ENCODE data around the gene RPL41. TPM values are rescaled to one million over a fixed set of nuclear protein-coding genes. Genes with fewer than 3 reads are reported as not detected.

The RPL41 gene
- total RNA-seq, 1 experiment from 2014 or later = 4,637 TPM

DNA sequence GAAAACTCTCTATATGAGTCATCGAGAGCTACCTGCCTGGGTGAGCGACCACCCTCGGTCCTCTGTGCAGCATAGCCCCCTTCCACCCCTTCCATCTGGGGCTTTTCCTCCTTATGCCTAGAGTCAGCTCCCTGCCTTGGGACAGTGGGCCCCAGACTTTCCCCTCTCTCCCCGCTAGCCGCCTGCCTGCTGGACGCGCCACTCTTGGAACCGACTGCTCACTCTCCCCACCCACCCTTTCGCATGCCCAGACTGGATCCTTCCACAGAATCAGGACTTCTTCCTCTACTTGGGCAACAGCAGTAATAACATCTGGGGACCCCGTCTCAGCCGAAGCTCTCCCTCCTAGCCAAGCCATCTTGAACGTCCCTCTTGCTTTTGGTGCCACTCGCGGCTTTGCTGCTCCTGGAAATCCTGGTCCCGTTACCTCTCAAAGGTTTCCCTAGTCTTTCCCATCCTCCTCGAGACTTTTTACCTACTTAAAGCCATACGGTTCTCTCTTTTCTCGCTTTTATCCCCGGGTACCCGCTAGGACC lies 12.3 kb downstream of the RPL41 start:
- peaks cover 17% of the 10 kb centered on the region for H3K23me2 ChIP-seq (ENCODE audit: insufficient read length, low read depth, low read length, poor library complexity, severe bottlenecking)
- no peak overlapping the region for H3K4ac ChIP-seq (ENCODE audit: low read depth, low read length)
- no peak overlapping the region for H4K91ac ChIP-seq (ENCODE audit: insufficient read length, low read depth, low read length)
- H3K9me3 Mint-ChIP-seq = no peaks in the 10 kb centered on the region; a peak in 1 of 5 replicates
- no peak overlapping the region for H3T11ph ChIP-seq (ENCODE audit: low read length)
- H4K20me1 ChIP-seq (ENCODE audit: control insufficient read depth, insufficient read depth, insufficient read length) = no peaks in the 10 kb centered on the region
- no peak overlapping the region for H2BK15ac ChIP-seq (ENCODE audit: low read depth, low read length)
- no peak overlapping the region for H4K5ac ChIP-seq (ENCODE audit: insufficient read length, low read depth, low read length)
- peak overlapping the region; percentile 87 for H3K14ac ChIP-seq (ENCODE audit: insufficient read depth, low read length)
- H3K79me1 ChIP-seq (ENCODE audit: insufficient read depth, low read depth, low read length, poor library complexity, severe bottlenecking) = no peaks in the 10 kb centered on the region
- peak overlapping the region; percentile 84 for H3K9ac ChIP-seq (ENCODE audit: extremely low read depth, insufficient read length, low read length)
- no peaks in the 10 kb centered on the region for H3K27me3 ChIP-seq (ENCODE audit: insufficient read depth, low read length)
- TF ChIP-seq CTCF (conservative IDR thresholded peaks at IDR 0.05) = no peak
- no peak overlapping the region for H3K56ac ChIP-seq (ENCODE audit: insufficient read length, low read depth, low read length)
- no peak overlapping the region for H2AK5ac ChIP-seq (ENCODE audit: insufficient read length, low read length)
- peak overlapping the region; percentile 74 for H3K18ac ChIP-seq (ENCODE audit: insufficient read length, low read depth, low read length)
- H3K79me2 ChIP-seq (ENCODE audit: insufficient read depth, low read length) = no peaks in the 10 kb centered on the region
- H3K4me3 Mint-ChIP-seq = peak overlapping the region; percentile 88 to 98
- H3K9me3 ChIP-seq (ENCODE audit: control insufficient read depth, low read depth, low read length) = no peaks in the 10 kb centered on the region
- no peak overlapping the region for H2AFZ ChIP-seq (ENCODE audit: low read length)
- no peak overlapping the region for H2BK12ac ChIP-seq (ENCODE audit: insufficient read length, low read depth, low read length)
- peaks cover 33 to 41% (median 36%) of the 10 kb centered on the region in 3 experiments for H3K36me3 Mint-ChIP-seq (ENCODE audit: insufficient read depth in 1 of 3, low read depth in 3 of 3)
- no peak overlapping the region for H4K8ac ChIP-seq (replicated peaks; ENCODE audit: insufficient read length, low read depth, low read length)
- H3K27me3 Mint-ChIP-seq (ENCODE audit: low read depth) = no peaks in the 10 kb centered on the region
- no peak overlapping the region for H2BK120ac ChIP-seq (ENCODE audit: low read depth, low read length, poor library complexity, severe bottlenecking)
- no peak overlapping the region for H2BK5ac ChIP-seq (ENCODE audit: insufficient read length, low read length)
- H2BK20ac ChIP-seq (ENCODE audit: low read depth, low read length, poor library complexity, severe bottlenecking) = no peak overlapping the region
- no peak for DNase-seq
- peaks cover 26 to 27% of the 10 kb centered on the region in 2 experiments for H3K4me1 Mint-ChIP-seq
- no peaks in the 10 kb centered on the region for H3K4me1 ChIP-seq (ENCODE audit: insufficient read depth, low read length)
- H3K23ac ChIP-seq (ENCODE audit: insufficient read length, low read depth, low read length) = no peak overlapping the region
- no peak overlapping the region for H3K27ac ChIP-seq (ENCODE audit: insufficient read length, low read depth, low read length)
- WGBS (ENCODE audit: extremely low coverage, insufficient read length, low lambda C conversion rate) = no CpG with 5 or more reads among the region's 20 CpGs
- H3K4me2 ChIP-seq (ENCODE audit: insufficient read depth, insufficient read length, low read length) = peak overlapping the region; percentile 100
- H3K27ac Mint-ChIP-seq = peak overlapping the region; percentile 93 to 99 (median 99)
